Ovary (tissue), 9 donors: ENCODE data around the gene HIBCH. TPM values are rescaled to one million over a fixed set of nuclear protein-coding genes. Genes with fewer than 3 reads are reported as not detected.
"Not testable (repeated sequence)": the region's sequence is repeated elsewhere in the genome, so short reads cannot be mapped to it uniquely, and the experiment has no call there.

Source experiments
- DNase-seq, 5 donors: peaks; one replicate each; pipeline ENCODE4 v3.0.0-alpha.2; 2019 to 2020
- H3K27ac ChIP-seq, 2 donors: fragments of 200-600 bp; one replicate each; pipeline versions ENCODE4 v1.5.1 to v1.8.0; 2019 to 2022
- H3K27me3 ChIP-seq: fragments of 200-600 bp; one replicate; pipeline ENCODE4 v1.8.0; 2022
- H3K36me3 ChIP-seq: fragments of 200-600 bp; sonication (generic); one replicate; pipeline ENCODE4 v1.5.1; 2019
- H3K4me1 ChIP-seq: one replicate; pipeline ENCODE4 v1.8.1; 2013; ENCODE audit warnings: mild to moderate bottlenecking, moderate library complexity; ENCODE audit not compliant: insufficient read depth
- H3K4me3 ChIP-seq: fragments of 200-600 bp; sonication (generic); one replicate; pipeline ENCODE4 v1.5.1; 2017
- H3K9me3 ChIP-seq, 2 donors: fragments of 200-600 bp in 1 of 2; sonication (generic) in 1 of 2; one replicate each; pipeline versions ENCODE4 v1.5.1 to v1.8.1; 2013 to 2019; ENCODE audit warnings: mild to moderate bottlenecking in 1 of 2, moderate library complexity in 1 of 2
- CTCF ChIP-seq, 3 donors: fragments of 450-650 bp in 2 of 3; fragments of 200-600 bp in 1 of 3; IDR thresholded peaks; one replicate each; pipeline versions ENCODE4 v1.5.1 to v1.8.0; 2016 to 2022; ENCODE audit warnings: antibody characterized with exemption in 3 of 3, mild to moderate bottlenecking in 1 of 3
- EP300 ChIP-seq: sonication (generic); formaldehyde crosslinking; IDR thresholded peaks from one replicate; pipeline ENCODE4 v1.6.1; 2017; ENCODE audit warnings: antibody characterized with exemption
- POLR2A ChIP-seq: fragments of 450-650 bp; IDR thresholded peaks from one replicate; pipeline ENCODE4 v1.6.1; 2017; ENCODE audit warnings: antibody characterized with exemption, mild to moderate bottlenecking, moderate library complexity
- WGBS, 3 donors: extraction: QIAGEN DNeasy Blood & Tissue Kit in 1 of 3; methylation state at CpG; one replicate each; pipeline versions ENCODE4 v1.1.5 to v1.1.7; 2013 to 2017; 5-methylcytosine and 5-hydroxymethylcytosine counted together
- intact Hi-C, 4 donors: fragments of 100-400 bp; cut with DNase I; formaldehyde crosslinking; loops; one replicate each; pipeline versions ENCODE4 v1.11.0 to v1.15.1; 2022 to 2023
- polyA plus RNA-seq, 2 donors: library from polyadenylated mRNA; stranded (reverse); fragments of 200-250 nt in 1 of 2; fragments of 350-450 nt in 1 of 2; fragmentation: Illumina TruSeq in 1 of 2; extraction: RNeasy Lipid Tissue Mini Kit (QIAGEN cat#74804) in 1 of 2; gene quantifications; one replicate each; pipeline ENCODE4 v1.2.3, GENCODE V29; 2013 to 2014
- total RNA-seq, 7 donors: library from RNA; depleted of rRNA in 2 of 7; stranded (reverse); fragments of >200 nt in 2 of 7; fragmentation: NEBNext Ultra II Directional in 3 of 7; extraction: Animal tissue kit (Norgen Biotek cat#: 25700) in 3 of 7; gene quantifications; one replicate each; pipeline versions ENCODE4 v1.1.0 to v1.2.4, GENCODE V29; 2016 to 2023
- donor health status: DM: no; HTN: no; CAD: no; lungs with moderate emphysema.
- donor health status: DM: no; HTN: no; CAD: no.
- donor health status: Bipolar disorder and iron deficiency.
- donor health status: DM: yes; HTN: yes; CAD: no.
- donor health status: DM: no; HTN: no; CAD: no.
- donor health status: DM: yes; HTN: yes; CAD: no.

The HIBCH gene
- total and polyA plus RNA-seq, 9 donors = 9.7 to 28.4 (median 21.7) TPM

GRCh38 chr2:190303647-190304046, 16.0 kb downstream of the HIBCH start:
- no peak for DNase-seq
- Histone ChIP-seq H3K36me3 (no peaks in the 10 kb centered on the region), H3K4me1 (no peaks in the 10 kb centered on the region), H3K4me3 (no peak overlapping the region), H3K27ac (no peak overlapping the region), H3K9me3 (no peaks in the 10 kb centered on the region), H3K27me3 (no peaks in the 10 kb centered on the region)
- TF ChIP-seq POLR2A (no peak), CTCF (IDR thresholded peaks at IDR 0.05) (no peak), EP300 (no peak)
- intact Hi-C loops = no loop called here

- DNase-seq = no peak
- no peaks in the 10 kb centered on the region for H3K36me3 ChIP-seq
- no peak overlapping the region for H3K27ac ChIP-seq
- 88 to 94% (median 92%) methylated on average over 1 of the region's 1 CpG for WGBS, 3 donors
- H3K9me3 ChIP-seq = no peaks in the 10 kb centered on the region
- H3K4me3 ChIP-seq = no peak overlapping the region
- no peaks in the 10 kb centered on the region for H3K27me3 ChIP-seq
- no peak for TF ChIP-seq POLR2A
- no peak for TF ChIP-seq CTCF (IDR thresholded peaks at IDR 0.05)
- no peak for TF ChIP-seq EP300
- intact Hi-C loops = no loop called here
- no peaks in the 10 kb centered on the region for H3K4me1 ChIP-seq
Measured at GRCh38 chr2:190302052-190302451, 17.6 kb downstream of the HIBCH start.

- Histone ChIP-seq H3K4me1 (no peaks in the 10 kb centered on the region), H3K9me3 (no peaks in the 10 kb centered on the region), H3K36me3 (no peaks in the 10 kb centered on the region), H3K4me3 (no peak overlapping the region), H3K27ac (no peak overlapping the region), H3K27me3 (no peaks in the 10 kb centered on the region)
- intact Hi-C loops = no loop called here
- TF ChIP-seq POLR2A = no peak
- no peak for TF ChIP-seq EP300
- TF ChIP-seq CTCF (IDR thresholded peaks at IDR 0.05) = no peak
- DNase-seq = no peak
Measured at GRCh38 chr2:190301032-190301431, 18.6 kb downstream of the HIBCH start.

GRCh38 chr2:190297880-190298279, 21.7 kb downstream of the HIBCH start:
- H3K36me3 ChIP-seq, intact Hi-C loops, H3K4me3 ChIP-seq, H3K4me1 ChIP-seq, DNase-seq, H3K27ac ChIP-seq, H3K9me3 ChIP-seq, H3K27me3 ChIP-seq: not testable (repeated sequence)
- 93 to 95% (median 94%) methylated on average over 2 of the region's 2 CpGs for WGBS, 3 donors

GRCh38 chr2:190283783-190284182, 35.8 kb downstream of the HIBCH start:
- no peak overlapping the region for H3K4me3 ChIP-seq
- intact Hi-C loops = no loop called here
- no peak overlapping the region for H3K27ac ChIP-seq
- WGBS, 3 donors = 62 to 95% (median 88%) methylated on average over 2 of the region's 2 CpGs
- TF ChIP-seq CTCF (IDR thresholded peaks at IDR 0.05) = no peak
- no peak for TF ChIP-seq POLR2A
- TF ChIP-seq EP300 = no peak
- H3K36me3 ChIP-seq = no peaks in the 10 kb centered on the region
- H3K27me3 ChIP-seq = no peaks in the 10 kb centered on the region
- no peaks in the 10 kb centered on the region for H3K4me1 ChIP-seq
- no peaks in the 10 kb centered on the region for H3K9me3 ChIP-seq
- no peak for DNase-seq
